ENCODE results near the gene LTBP2.

Gene LTBP2

GRCh38 chr14:74611650-74612349 is at the start of gene LTBP2:
Gene LTBP2 (minus strand): TSS chr14:74612237. CDS start chr14:74611944, 293 bp downstream.
- in situ Hi-C loops (cut with MboI; ENCODE audit: low sequenced_read_pairs): no loop called here

- in situ Hi-C loops (cut with MboI; ENCODE audit: low sequenced_read_pairs): no loop called here
These were observed 48.8 kb upstream of the LTBP2 start for GRCh38 chr14:74660863-74661262.

DNA sequence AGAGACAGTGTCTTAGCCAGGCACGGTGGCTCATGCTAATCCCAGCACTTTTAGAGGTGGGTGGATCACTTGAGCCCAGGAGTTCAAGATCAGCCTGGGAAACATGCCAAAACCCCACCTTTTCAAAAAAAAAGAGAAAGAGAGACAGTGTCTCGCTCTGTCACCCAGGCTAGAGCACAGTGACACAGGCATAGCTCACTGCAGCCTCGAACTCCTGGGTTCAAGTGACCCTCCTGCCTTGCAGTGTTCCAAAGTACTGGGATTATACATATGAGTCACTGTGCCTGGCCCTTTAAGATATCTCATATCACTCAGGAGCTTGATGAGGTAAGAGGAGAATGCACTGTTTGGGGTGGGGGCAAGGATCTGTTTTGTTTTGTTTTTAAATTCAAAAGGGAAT is 48.1 kb upstream of the LTBP2 start:
- in situ Hi-C loops (cut with MboI; ENCODE audit: low sequenced_read_pairs): no loop called here

- in situ Hi-C loops (cut with MboI; ENCODE audit: low sequenced_read_pairs): no loop called here
These were observed 46.6 kb upstream of the LTBP2 start for GRCh38 chr14:74658535-74659131.

- in situ Hi-C loops (cut with MboI; ENCODE audit: low sequenced_read_pairs): no loop called here
These were observed 44.9 kb upstream of the LTBP2 start for GRCh38 chr14:74656964-74657363.

GRCh38 chr14:74655599-74656395 is 43.8 kb upstream of the LTBP2 start:
- in situ Hi-C loops (cut with MboI; ENCODE audit: low sequenced_read_pairs): no loop called here

DNA sequence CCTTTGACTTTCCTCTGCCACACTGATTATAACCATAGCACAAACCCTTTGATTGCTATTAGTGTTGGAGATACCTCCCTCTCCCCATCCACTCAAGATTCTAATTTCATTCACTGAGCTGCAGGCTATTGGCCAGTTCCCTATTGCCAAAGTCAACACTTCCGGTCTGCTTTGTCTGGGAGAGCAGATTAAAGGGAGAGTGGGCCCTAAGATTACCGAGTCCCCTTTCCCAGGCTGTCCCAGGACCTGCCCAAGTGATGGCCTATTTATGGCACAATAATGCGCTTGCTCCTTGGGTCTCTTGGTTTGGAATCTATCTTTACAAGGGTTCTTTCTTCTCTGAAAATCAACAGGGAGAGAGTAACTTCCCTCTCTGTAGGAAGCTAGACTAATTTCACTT is 42.9 kb upstream of the LTBP2 start:
- in situ Hi-C loops (cut with MboI; ENCODE audit: low sequenced_read_pairs): no loop called here

DNA sequence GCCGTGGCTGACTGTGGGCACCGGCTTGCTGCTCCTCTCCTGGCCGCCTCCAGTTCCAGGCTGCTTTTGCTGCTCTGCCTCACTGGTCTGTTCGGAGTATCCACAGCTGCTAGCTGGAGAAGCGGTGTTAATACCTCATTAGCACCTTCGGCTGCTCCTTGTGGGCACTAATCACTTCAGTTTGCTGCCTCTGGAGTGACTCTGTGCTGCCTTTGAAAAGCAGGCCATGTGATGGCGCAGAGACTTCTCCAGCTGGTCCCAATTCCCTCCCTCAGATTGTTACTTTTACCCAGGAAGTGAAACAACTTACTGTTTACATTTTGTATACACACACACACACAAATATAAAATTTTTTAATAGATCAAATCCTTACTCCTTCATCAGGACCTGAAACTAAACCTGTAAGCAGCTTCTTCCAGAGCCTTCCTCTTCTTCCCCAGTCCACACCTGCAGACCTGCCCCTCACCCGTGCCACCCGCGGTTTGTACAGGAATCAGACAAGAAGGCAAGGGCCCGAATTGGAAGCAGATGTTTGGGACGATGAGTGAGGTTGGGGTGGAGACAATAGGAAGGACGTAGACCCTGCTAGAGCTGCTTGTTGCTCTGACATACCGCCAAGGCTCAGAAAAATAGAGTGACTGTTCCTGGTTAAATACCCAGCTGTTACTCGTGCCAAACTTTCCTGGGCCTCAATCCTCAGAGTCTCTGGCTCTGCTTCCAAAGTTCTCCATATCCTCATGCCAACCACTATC is 41.5 kb upstream of the LTBP2 start:
- in situ Hi-C loops (cut with MboI; ENCODE audit: low sequenced_read_pairs): no loop called here

GRCh38 chr14:74652541-74652940 is 40.5 kb upstream of the LTBP2 start:
- in situ Hi-C loops (cut with MboI; ENCODE audit: low sequenced_read_pairs): no loop called here

GRCh38 chr14:74650927-74651686 is 39.1 kb upstream of the LTBP2 start:
- in situ Hi-C loops (cut with MboI; ENCODE audit: low sequenced_read_pairs): no loop called here

DNA sequence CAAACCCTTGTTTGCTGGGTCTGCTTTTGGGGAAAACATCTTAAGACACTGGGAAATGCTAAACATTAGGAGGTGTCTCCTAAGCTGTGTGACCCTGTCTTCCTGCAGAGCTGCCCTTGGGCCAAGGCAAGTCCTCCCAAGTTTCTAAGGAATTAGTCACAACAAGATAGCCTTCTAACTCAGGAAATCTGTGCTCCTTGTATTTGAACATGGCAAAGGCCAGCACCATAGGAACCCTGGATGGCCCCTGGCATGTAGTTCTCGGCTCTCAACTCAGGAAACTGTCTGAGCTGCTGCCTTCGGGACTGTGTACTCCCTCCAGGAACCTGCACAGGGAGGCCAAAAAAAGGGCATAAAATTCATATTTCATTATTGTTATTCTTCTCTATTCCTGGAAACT is 37.6 kb upstream of the LTBP2 start:
- in situ Hi-C loops (cut with MboI; ENCODE audit: low sequenced_read_pairs): no loop called here

- in situ Hi-C loops (cut with MboI; ENCODE audit: low sequenced_read_pairs): no loop called here
These were observed 37.1 kb upstream of the LTBP2 start for GRCh38 chr14:74649167-74649566.

DNA sequence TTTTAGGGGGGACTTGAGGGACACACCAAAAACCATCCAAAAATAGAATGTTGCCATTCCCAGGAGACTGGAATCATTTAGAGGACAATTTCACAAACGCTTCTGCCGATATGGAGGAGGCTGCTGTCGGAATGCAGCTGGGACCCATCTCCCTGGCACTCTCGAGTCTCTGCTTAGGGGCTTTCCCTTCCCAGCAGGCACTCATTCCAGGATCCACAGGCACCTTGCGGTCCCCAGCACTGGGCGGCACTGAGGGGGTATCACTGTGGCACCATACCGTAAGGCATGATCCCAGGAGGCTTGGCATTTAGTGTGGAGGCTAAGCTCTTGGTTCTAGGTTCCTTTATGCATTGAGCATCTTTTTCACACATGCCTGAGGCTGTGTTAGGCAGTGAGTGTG is 36.6 kb upstream of the LTBP2 start:
- in situ Hi-C loops (cut with MboI; ENCODE audit: low sequenced_read_pairs): no loop called here

- in situ Hi-C loops (cut with MboI; ENCODE audit: low sequenced_read_pairs): no loop called here
These were observed 35.8 kb upstream of the LTBP2 start for GRCh38 chr14:74647678-74648461.

GRCh38 chr14:74647061-74647677 is 35.1 kb upstream of the LTBP2 start:
- in situ Hi-C loops (cut with MboI; ENCODE audit: low sequenced_read_pairs): no loop called here

GRCh38 chr14:74645756-74646470 is 33.9 kb upstream of the LTBP2 start:
- in situ Hi-C loops (cut with MboI; ENCODE audit: low sequenced_read_pairs): no loop called here

GRCh38 chr14:74645244-74645643 is 33.2 kb upstream of the LTBP2 start:
- in situ Hi-C loops (cut with MboI; ENCODE audit: low sequenced_read_pairs): no loop called here

- in situ Hi-C loops (cut with MboI; ENCODE audit: low sequenced_read_pairs): no loop called here
These were observed 29.8 kb upstream of the LTBP2 start for GRCh38 chr14:74641601-74642391.
